Activated naive CD4-positive, alpha-beta T cell treated with anti-CD3 and anti-CD28 coated beads for 36 hours (primary cell): Measurements from ENCODE around the gene HTT-AS. TPM values are rescaled to one million over a fixed set of nuclear protein-coding genes. Genes with fewer than 3 reads are reported as not detected.
A peak's percentile ranks its signal among the peaks of the same experiment; 100 is the strongest.

ENCODE experiments used
- CTCF ChIA-PET: fragments of 350-600 bp; sonication (Branson Sonifier 250); formaldehyde crosslinking; loops from one replicate; lab custom pipeline; 2021; ENCODE audit warnings: antibody characterized with exemption; lab: Charles Lee
- DNase-seq: peaks from one replicate; pipeline ENCODE4 v3.0.0-alpha.2; 2020
- H3K27ac Mint-ChIP-seq: one replicate; pipeline ENCODE4 v1.8.0; 2021; ENCODE audit warnings: mild to moderate bottlenecking, mixed read lengths
- H3K27me3 Mint-ChIP-seq: one replicate; pipeline ENCODE4 v1.8.0; 2021; ENCODE audit warnings: low read depth, mixed read lengths
- H3K36me3 Mint-ChIP-seq: one replicate; pipeline ENCODE4 v1.8.0; 2021; ENCODE audit warnings: low read depth, mixed read lengths
- H3K4me1 Mint-ChIP-seq: one replicate; pipeline ENCODE4 v1.8.0; 2021; ENCODE audit warnings: low read depth, mixed read lengths
- H3K4me3 Mint-ChIP-seq: one replicate; pipeline ENCODE4 v1.8.0; 2021; ENCODE audit warnings: mild to moderate bottlenecking, moderate library complexity, mixed read lengths
- H3K9me3 Mint-ChIP-seq: one replicate; pipeline ENCODE4 v1.8.0; 2021; ENCODE audit warnings: mixed read lengths
- intact Hi-C: fragments of 100-400 bp; cut with micrococcal nuclease; formaldehyde crosslinking; loops from one replicate; pipeline ENCODE4 v1.15.1; 2023
- total RNA-seq, 2 experiments: library from RNA; stranded (reverse); gene quantifications; one replicate each; pipeline ENCODE4 v1.2.3, GENCODE V29; 2021

Gene HTT-AS
- total RNA-seq, 2 experiments from 2014 or later, result not detected

GRCh38 chr4:3085948-3086670, 11.8 kb upstream of the HTT-AS start:
- H3K36me3 Mint-ChIP-seq, result peaks cover 29% of the 10 kb centered on the region
- H3K27ac Mint-ChIP-seq, result peak overlapping the region; percentile 86
- no peaks in the 10 kb centered on the region for H3K27me3 Mint-ChIP-seq
- CTCF ChIA-PET, result interaction anchor here (1.0 kb wide), 2 partner anchors 9 to 16 kb away, joined by 3 to 4 read pairs; no protein-coding TSS in a partner anchor
- H3K4me3 Mint-ChIP-seq, result peak overlapping the region; percentile 23
- DNase-seq, result no peak
- peaks cover 69% of the 10 kb centered on the region for H3K4me1 Mint-ChIP-seq
- intact Hi-C loops, result loop anchor here (1.0 to 5.0 kb wide), 7 partner anchors 12 to 674 kb away; partner anchors contain the start of genes GRK4, HTT, HTT-AS and NOP14
- H3K9me3 Mint-ChIP-seq, result peaks cover 2% of the 10 kb centered on the region

- no peak for DNase-seq
- Mint-ChIP-seq H3K4me1 (peaks cover 77% of the 10 kb centered on the region), H3K9me3 (peaks cover 2% of the 10 kb centered on the region), H3K27me3 (no peaks in the 10 kb centered on the region), H3K4me3 (peak overlapping the region; percentile 16), H3K27ac (peak overlapping the region; percentile 86), H3K36me3 (peaks cover 20% of the 10 kb centered on the region)
- CTCF ChIA-PET, result interaction anchor here (1.1 kb wide), 1 partner anchor 11 kb away, joined by 3 read pairs; no protein-coding TSS in a partner anchor
- intact Hi-C loops, result loop anchor here (2.0 kb wide), 1 partner anchor 119 kb away; no protein-coding TSS in a partner anchor
Observed at GRCh38 chr4:3083732-3084131, 9.4 kb upstream of the HTT-AS start.

- peaks cover 15% of the 10 kb centered on the region for H3K36me3 Mint-ChIP-seq
- intact Hi-C loops, result no loop called here
- CTCF ChIA-PET, result interaction anchor here (0.6 to 1.0 kb wide), 2 partner anchors 107 to 127 kb away, joined by 3 read pairs; no protein-coding TSS in a partner anchor
- peaks cover 75% of the 10 kb centered on the region for H3K4me1 Mint-ChIP-seq
- H3K27ac Mint-ChIP-seq, result peak overlapping the region; percentile 15
- H3K4me3 Mint-ChIP-seq, result no peak overlapping the region
- H3K27me3 Mint-ChIP-seq, result no peaks in the 10 kb centered on the region
- H3K9me3 Mint-ChIP-seq, result peaks cover 2% of the 10 kb centered on the region
- no peak for DNase-seq
Observed at GRCh38 chr4:3082925-3083515, 8.7 kb upstream of the HTT-AS start.

GRCh38 chr4:3079694-3080123, 5.4 kb upstream of the HTT-AS start:
- Mint-ChIP-seq H3K4me3 (no peak overlapping the region), H3K27me3 (no peaks in the 10 kb centered on the region), H3K9me3 (peaks cover 2% of the 10 kb centered on the region), H3K36me3 (peaks cover 7% of the 10 kb centered on the region), H3K4me1 (peaks cover 68% of the 10 kb centered on the region), H3K27ac (no peak overlapping the region)
- CTCF ChIA-PET, result interaction anchor here (0.7 to 1.1 kb wide), 2 partner anchors 16 to 124 kb away, joined by 3 read pairs; no protein-coding TSS in a partner anchor
- no peak for DNase-seq
- intact Hi-C loops, result no loop called here

GRCh38 chr4:3077796-3078195, 3.5 kb upstream of the HTT-AS start:
- CTCF ChIA-PET, result no interaction called here
- peaks cover 53% of the 10 kb centered on the region for H3K4me1 Mint-ChIP-seq
- no peak overlapping the region for H3K4me3 Mint-ChIP-seq

GRCh38 chr4:3075652-3075981, 1.3 kb upstream of the HTT-AS start:
- intact Hi-C loops, result no loop called here
- H3K4me1 Mint-ChIP-seq, result peaks cover 37% of the 10 kb centered on the region
- no peaks in the 10 kb centered on the region for H3K9me3 Mint-ChIP-seq
- no peaks in the 10 kb centered on the region for H3K27me3 Mint-ChIP-seq
- peaks cover 1% of the 10 kb centered on the region for H3K36me3 Mint-ChIP-seq
- CTCF ChIA-PET, result interaction anchor here (1.0 kb wide), 1 partner anchor 35 kb away, joined by 3 read pairs; no protein-coding TSS in a partner anchor
- peak overlapping the region; percentile 83 for H3K4me3 Mint-ChIP-seq
- no peak overlapping the region for H3K27ac Mint-ChIP-seq
- no peak for DNase-seq

More at GRCh38 chr4:3077796-3078195, 3.5 kb upstream of the HTT-AS start:
- H3K27me3 Mint-ChIP-seq, result no peaks in the 10 kb centered on the region
- peaks cover 1% of the 10 kb centered on the region for H3K36me3 Mint-ChIP-seq
- H3K27ac Mint-ChIP-seq, result peak overlapping the region; percentile 68
- intact Hi-C loops, result no loop called here
- H3K9me3 Mint-ChIP-seq, result no peaks in the 10 kb centered on the region
- peak; percentile 69 for DNase-seq

GRCh38 chr4:3074846-3075651, 711 bp upstream of the HTT-AS start:
- CTCF ChIA-PET, result interaction anchor here (0.6 to 1.0 kb wide), 2 partner anchors 36 to 324 kb away, joined by 3 to 5 read pairs; no protein-coding TSS in a partner anchor
- Mint-ChIP-seq H3K4me1 (peaks cover 34% of the 10 kb centered on the region), H3K27me3 (no peaks in the 10 kb centered on the region), H3K4me3 (peak overlapping the region; percentile 83), H3K9me3 (no peaks in the 10 kb centered on the region), H3K36me3 (peaks cover 1% of the 10 kb centered on the region), H3K27ac (peak overlapping the region; percentile 83)
- peak; percentile 62 for DNase-seq
- intact Hi-C loops, result loop anchor here (1.0 kb wide), 6 partner anchors 10 to 880 kb away; partner anchors contain the start of genes GRK4 and NOP14

GRCh38 chr4:3073158-3074077, 920 bp downstream of the HTT-AS start:
- intact Hi-C loops, result loop anchor here (1.0 kb wide), 6 partner anchors 12 to 882 kb away; partner anchors contain the start of genes GRK4 and NOP14
- H3K27ac Mint-ChIP-seq, result no peak overlapping the region
- H3K4me3 Mint-ChIP-seq, result peak overlapping the region; percentile 18
- peaks cover 1% of the 10 kb centered on the region for H3K36me3 Mint-ChIP-seq
- H3K27me3 Mint-ChIP-seq, result no peaks in the 10 kb centered on the region
- CTCF ChIA-PET, result interaction anchor here (0.6 kb wide), 2 partner anchors 11 to 111 kb away, joined by 3 to 6 read pairs; no protein-coding TSS in a partner anchor
- DNase-seq, result peak; percentile 17
- H3K9me3 Mint-ChIP-seq, result no peaks in the 10 kb centered on the region
- H3K4me1 Mint-ChIP-seq, result peaks cover 23% of the 10 kb centered on the region

GRCh38 chr4:3071811-3072210, 2.5 kb downstream of the HTT-AS start:
- Mint-ChIP-seq H3K9me3 (no peaks in the 10 kb centered on the region), H3K36me3 (peaks cover 1% of the 10 kb centered on the region), H3K27me3 (no peaks in the 10 kb centered on the region), H3K4me1 (peaks cover 12% of the 10 kb centered on the region), H3K4me3 (no peak overlapping the region), H3K27ac (no peak overlapping the region)
- intact Hi-C loops, result no loop called here
- DNase-seq, result no peak
- CTCF ChIA-PET, result interaction anchor here (0.5 to 1.3 kb wide), 3 partner anchors 16 to 366 kb away, joined by 3 to 4 read pairs (median 3); no protein-coding TSS in a partner anchor

- H3K27me3 Mint-ChIP-seq, result no peaks in the 10 kb centered on the region
- H3K9me3 Mint-ChIP-seq, result no peaks in the 10 kb centered on the region
- peaks cover 4% of the 10 kb centered on the region for H3K4me1 Mint-ChIP-seq
- intact Hi-C loops, result no loop called here
- CTCF ChIA-PET, result interaction anchor here (1.3 kb wide), 1 partner anchor 15 kb away, joined by 3 read pairs; no protein-coding TSS in a partner anchor
- H3K27ac Mint-ChIP-seq, result no peak overlapping the region
- no peak for DNase-seq
- no peak overlapping the region for H3K4me3 Mint-ChIP-seq
- no peaks in the 10 kb centered on the region for H3K36me3 Mint-ChIP-seq
Observed at GRCh38 chr4:3070709-3071500, 3.4 kb downstream of the HTT-AS start.
